OCI-LY3 (cell line): ENCODE results near the gene TNKS1BP1.
"Not testable (repeated sequence)": the region's sequence is repeated elsewhere in the genome, so short reads cannot be mapped to it uniquely, and the experiment has no call there.

ENCODE experiments used
- H2AFZ ChIP-seq: fragments of 200-600, 300-600 bp; shearing (Covaris generic); 2 replicates; pipeline ENCODE4 v1.6.0; 2014; ENCODE audit warnings: antibody characterized with exemption, low read depth, low read length
- H3K27ac ChIP-seq: fragments of 200-600, 300-600 bp; sonication (generic); 2 replicates; pipeline ENCODE4 v1.5.1; 2014; ENCODE audit warnings: mild to moderate bottlenecking, low read length, moderate library complexity, mixed read lengths
- H3K27me3 ChIP-seq: fragments of 200-600, 300-600 bp; sonication (generic); 2 replicates; pipeline ENCODE4 v1.6.1; 2014; ENCODE audit warnings: low read depth, low read length, mixed read lengths
- H3K36me3 ChIP-seq: fragments of 200-600, 300-600 bp; sonication (generic); replicated peaks from 2 replicates; pipeline ENCODE3; 2014; ENCODE audit warnings: low read depth, low read length, mixed read lengths
- H3K4me1 ChIP-seq: fragments of 300-600, 200-600 bp; sonication (generic); 2 replicates; pipeline ENCODE4 v1.6.1; 2014; ENCODE audit warnings: low read length, mixed read lengths
- H3K4me2 ChIP-seq: fragments of 200-600, 300-600 bp; sonication (generic); 2 replicates; pipeline ENCODE4 v1.6.1; 2014; ENCODE audit warnings: low read length, mixed read lengths
- H3K4me3 ChIP-seq: fragments of 300-600, 200-600 bp; sonication (generic); 2 replicates; pipeline ENCODE4 v1.5.1; 2014; ENCODE audit warnings: antibody characterized with exemption, mild to moderate bottlenecking, low read length, moderate library complexity
- H3K79me2 ChIP-seq: fragments of 300-600, 200-600 bp; shearing (Covaris generic); 2 replicates; pipeline ENCODE4 v1.6.1; 2014; ENCODE audit warnings: mild to moderate bottlenecking, low read length, mixed read lengths
- H3K9ac ChIP-seq: fragments of 300-600, 200-600 bp; shearing (Covaris generic); 2 replicates; pipeline ENCODE4 v1.6.0; 2014; ENCODE audit warnings: mild to moderate bottlenecking, low read length, moderate library complexity
- H3K9me3 ChIP-seq: fragments of 200-600, 300-600 bp; shearing (Covaris generic); 2 replicates; pipeline ENCODE4 v1.6.1; 2014; ENCODE audit warnings: low read length, mixed read lengths; ENCODE audit not compliant: insufficient read depth
- H4K20me1 ChIP-seq: fragments of 200-600, 300-600 bp; sonication (generic); 2 replicates; pipeline ENCODE4 v1.6.1; 2016; ENCODE audit warnings: low read length, mixed read lengths; ENCODE audit not compliant: insufficient read depth
- CTCF ChIP-seq: fragments of 200-600, 300-600 bp; sonication (generic); IDR thresholded peaks from 2 replicates; pipeline ENCODE4 v1.5.1; 2014; ENCODE audit warnings: antibody characterized with exemption, low read length, low read depth
- EZH2phosphoT487 ChIP-seq: fragments of 200-600 bp; shearing (Covaris generic); IDR thresholded peaks from 2 replicates; pipeline ENCODE4 v1.6.1; 2018; ENCODE audit warnings: antibody characterized with exemption, mixed run types, low read depth

TNKS1BP1 gene

DNA sequence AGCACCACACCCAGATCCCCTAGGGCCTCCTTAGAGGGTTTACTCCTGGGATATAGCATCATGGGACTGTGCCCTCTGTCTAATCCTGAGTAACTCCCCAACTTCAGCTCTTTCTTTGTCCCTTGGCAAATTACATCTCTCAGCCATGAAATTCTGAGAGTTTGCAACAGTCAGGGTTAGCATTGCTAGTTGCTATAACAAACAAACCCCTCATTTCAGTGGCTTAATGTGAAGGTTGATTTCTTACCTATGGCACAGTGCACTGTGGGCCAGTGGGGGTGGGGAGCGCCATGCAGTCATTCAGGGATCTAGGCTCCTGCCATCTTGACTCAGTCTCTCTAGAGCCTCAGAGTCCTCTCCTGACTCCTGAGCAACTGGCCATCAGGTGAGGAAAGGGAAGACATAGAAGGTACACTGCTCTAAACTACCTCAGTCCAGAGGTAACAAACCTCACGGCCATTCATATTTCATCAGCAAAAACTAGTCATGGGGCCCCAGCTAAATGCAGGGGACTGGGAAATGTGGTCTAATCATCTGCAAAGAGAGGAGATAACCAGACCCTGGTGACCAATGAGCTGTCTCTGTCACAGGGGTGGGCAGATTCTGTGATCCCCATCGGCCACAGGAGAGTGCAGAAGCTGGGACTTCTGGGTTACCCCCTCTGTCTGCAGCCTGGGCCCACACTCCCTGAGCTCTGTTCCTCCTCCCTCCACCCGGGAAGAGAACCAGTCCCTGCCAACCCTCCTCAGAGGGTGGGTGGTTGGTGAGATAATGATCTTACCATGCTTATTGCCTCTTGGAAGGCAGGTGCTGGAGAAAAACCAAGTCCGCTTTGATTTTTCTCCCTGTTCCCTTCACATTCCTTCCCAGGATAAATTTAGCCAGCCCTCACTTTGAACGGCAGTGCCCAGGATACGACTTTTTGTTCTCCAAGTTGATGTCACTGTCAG, 38.7 kb upstream of the TNKS1BP1 start:
- no peak overlapping the region for H3K4me2 ChIP-seq
- no peaks in the 10 kb centered on the region for H3K27me3 ChIP-seq
- no peak overlapping the region for H3K9ac ChIP-seq
- no peak overlapping the region for H2AFZ ChIP-seq
- H3K36me3 ChIP-seq = no peaks in the 10 kb centered on the region
- no peaks in the 10 kb centered on the region for H3K9me3 ChIP-seq
- H3K27ac ChIP-seq = no peak overlapping the region
- H3K4me3 ChIP-seq = no peak overlapping the region
- no peaks in the 10 kb centered on the region for H3K79me2 ChIP-seq
- TF ChIP-seq EZH2phosphoT487 (no peak), CTCF (no peak)
- peaks cover 19% of the 10 kb centered on the region for H3K4me1 ChIP-seq
- H4K20me1 ChIP-seq = no peaks in the 10 kb centered on the region

DNA sequence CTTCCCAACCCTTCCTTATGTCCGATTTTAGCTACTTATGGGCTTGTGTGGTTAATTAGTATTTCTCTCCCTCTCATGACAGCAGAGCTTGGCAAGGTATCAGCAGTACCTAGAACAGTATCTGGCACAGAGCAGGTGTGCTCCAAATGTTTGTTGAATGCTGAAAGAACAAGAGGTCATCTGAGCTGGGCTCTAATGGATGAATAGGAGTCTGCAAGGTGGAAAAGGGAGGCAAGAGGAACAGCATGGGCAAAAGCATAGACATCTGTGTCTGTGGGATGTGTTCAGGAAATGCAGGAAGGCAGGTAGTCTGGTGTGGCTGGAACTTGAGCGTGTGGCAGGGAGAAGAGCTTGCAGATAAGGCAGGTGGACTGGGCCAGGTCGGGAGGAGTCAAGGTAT, 37.2 kb upstream of the TNKS1BP1 start:
- Histone ChIP-seq H3K9ac (no peak overlapping the region), H4K20me1 (no peaks in the 10 kb centered on the region), H3K27me3 (no peaks in the 10 kb centered on the region), H3K36me3 (no peaks in the 10 kb centered on the region), H3K79me2 (no peaks in the 10 kb centered on the region), H3K4me1 (peaks cover 27% of the 10 kb centered on the region), H3K4me2 (no peak overlapping the region), H2AFZ (no peak overlapping the region), H3K9me3 (no peaks in the 10 kb centered on the region), H3K4me3 (no peak overlapping the region), H3K27ac (no peak overlapping the region)
- TF ChIP-seq EZH2phosphoT487 = no peak
- no peak for TF ChIP-seq CTCF

DNA sequence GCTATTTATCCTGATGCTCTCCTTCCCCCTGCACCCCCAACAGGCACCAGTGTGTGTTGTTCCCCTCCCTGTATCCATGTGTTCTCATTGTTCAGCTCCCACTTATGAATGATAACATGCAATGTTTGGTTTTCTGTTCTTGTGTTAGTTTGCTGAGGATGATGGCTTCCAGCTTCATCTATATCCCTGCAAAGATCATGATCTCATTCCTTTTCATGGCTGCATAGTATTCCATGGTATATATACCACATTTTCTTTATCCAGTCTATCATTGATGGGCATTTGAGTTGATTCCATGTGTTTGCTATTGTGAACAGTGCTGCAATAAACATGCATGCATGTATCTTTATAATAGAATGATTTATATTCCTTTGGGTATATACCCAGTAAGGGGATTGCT, 36.7 kb upstream of the TNKS1BP1 start:
- H3K79me2 ChIP-seq, H3K4me2 ChIP-seq: not testable (repeated sequence)

DNA sequence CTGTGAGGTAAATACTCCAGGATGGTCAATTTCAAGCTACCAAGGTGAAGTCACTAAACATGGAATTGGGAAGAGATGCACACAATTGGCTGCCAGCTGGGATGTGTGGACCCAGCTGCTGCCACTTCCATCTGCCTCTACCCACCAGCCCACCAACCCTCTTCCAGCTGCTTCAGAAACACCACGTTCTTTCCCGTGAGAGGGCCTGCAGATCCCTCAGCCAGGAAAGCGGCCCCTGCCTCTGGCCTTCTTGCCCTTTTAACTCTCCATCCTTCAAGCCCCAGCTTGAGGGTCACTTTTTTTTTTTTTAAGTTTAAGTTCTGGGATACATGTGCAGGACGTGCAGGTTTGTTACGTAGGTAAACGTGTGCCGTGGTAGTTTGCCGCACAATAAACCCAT, 36.2 kb upstream of the TNKS1BP1 start:
- Histone ChIP-seq H3K4me1 (peaks cover 27% of the 10 kb centered on the region), H3K9ac (no peak overlapping the region)

More for the DNA sequence above, 36.7 kb upstream of the TNKS1BP1 start:
- H3K4me3 ChIP-seq, H3K27ac ChIP-seq, H4K20me1 ChIP-seq, H3K36me3 ChIP-seq, H3K27me3 ChIP-seq, H3K9ac ChIP-seq, H2AFZ ChIP-seq, H3K9me3 ChIP-seq: not testable (repeated sequence)
- peaks cover 27% of the 10 kb centered on the region for H3K4me1 ChIP-seq

More for the DNA sequence above, 36.2 kb upstream of the TNKS1BP1 start:
- H3K9me3 ChIP-seq = no peaks in the 10 kb centered on the region
- no peak overlapping the region for H3K4me3 ChIP-seq
- H4K20me1 ChIP-seq = no peaks in the 10 kb centered on the region
- H2AFZ ChIP-seq = no peak overlapping the region
- no peak for TF ChIP-seq EZH2phosphoT487
- no peak for TF ChIP-seq CTCF
- no peaks in the 10 kb centered on the region for H3K36me3 ChIP-seq
- no peaks in the 10 kb centered on the region for H3K27me3 ChIP-seq
- no peak overlapping the region for H3K27ac ChIP-seq
- H3K79me2 ChIP-seq = no peaks in the 10 kb centered on the region
- H3K4me2 ChIP-seq = no peak overlapping the region
